Panc1 (cell line): ENCODE data around the gene PRKG1. TPM values are rescaled to one million over a fixed set of nuclear protein-coding genes. Genes with fewer than 3 reads are reported as not detected.

Source experiments
- ATAC-seq: fragments of 200-7000 bp; cut with Tn5 transposase; 2 replicates; pipeline ENCODE4 v1.9.1; 2020; ENCODE audit warnings: mild to moderate bottlenecking, moderate library complexity
- BruUV-seq: library from RNA; stranded (reverse); fragments of 400-500 nt; replicated peaks from 2 replicates; lab custom pipeline; 2021; lab: Mats Ljungman, UMichigan
- CTCF ChIA-PET: fragments of 300-600 bp; sonication (Branson Sonifier 250); formaldehyde crosslinking; loops from one replicate; lab custom pipeline; 2022; ENCODE audit warnings: antibody characterized with exemption; lab: Charles Lee
- POLR2A ChIA-PET: fragments of 300-600 bp; sonication (Branson Sonifier 250); formaldehyde crosslinking; loops from one replicate; lab custom pipeline; 2022; ENCODE audit warnings: antibody characterized with exemption; lab: Charles Lee
- DNase-seq: peaks from one replicate; pipeline ENCODE4 v3.0.0-alpha.2; 2010; ENCODE audit warnings: low read depth, low spot score
- H3K27ac ChIP-seq: 2 replicates; pipeline ENCODE4 v1.5.1; 2011; ENCODE audit warnings: mild to moderate bottlenecking, low read length, inconsistent platforms
- H3K27me3 ChIP-seq: fragments of 200-500 bp; sonication (Bioruptor generic); 2 replicates; pipeline ENCODE4 v1.6.0; 2014; ENCODE audit warnings: low read length, inconsistent platforms; ENCODE audit not compliant: control insufficient read depth, insufficient read depth
- H3K36me3 ChIP-seq: fragments of 200-500 bp; sonication (Bioruptor generic); 2 replicates; pipeline ENCODE4 v1.5.1; 2014; ENCODE audit warnings: inconsistent platforms, mild to moderate bottlenecking, low read length, moderate library complexity; ENCODE audit not compliant: control insufficient read depth, insufficient read depth
- H3K4me1 ChIP-seq: 2 replicates; pipeline ENCODE4 v1.5.1; 2011; ENCODE audit warnings: inconsistent platforms, mild to moderate bottlenecking, low read length, moderate library complexity; ENCODE audit not compliant: control insufficient read depth, insufficient read depth
- H3K4me3 ChIP-seq, 2 experiments: 2 replicates each; pipeline ENCODE4 v1.5.1; 2011 to 2012; ENCODE audit warnings: low read depth in 2 of 2, low read length in 2 of 2, mild to moderate bottlenecking in 2 of 2, inconsistent platforms in 1 of 2, moderate library complexity in 1 of 2
- H3K9me3 ChIP-seq: fragments of 200-500 bp; sonication (Bioruptor generic); 2 replicates; pipeline ENCODE4 v1.5.1; 2014; ENCODE audit warnings: low read depth, mild to moderate bottlenecking, inconsistent platforms, low read length, moderate library complexity; ENCODE audit not compliant: control insufficient read depth, insufficient read depth
- POLR2AphosphoS5 ChIP-seq: IDR thresholded peaks from 2 replicates; pipeline ENCODE4 v1.6.1; 2012; ENCODE audit warnings: mild to moderate bottlenecking, low read depth, low read length, moderate library complexity
- SIN3A ChIP-seq: IDR thresholded peaks from 2 replicates; pipeline ENCODE4 v1.6.1; 2012; ENCODE audit warnings: low read depth, mild to moderate bottlenecking, low read length, moderate library complexity, borderline replicate concordance; ENCODE audit not compliant: insufficient read depth
- TCF7L2 ChIP-seq: IDR thresholded peaks from 2 replicates; pipeline ENCODE4 v1.6.1; 2011; ENCODE audit warnings: mild to moderate bottlenecking, low read depth, low read length, inconsistent platforms
- in situ Hi-C: cut with HindIII; loops from 2 replicates; pipeline ENCODE4 v1.10.0; 2016; ENCODE audit warnings: low sequenced_read_pairs, low pct_unique_long_range_greater_than_20kb
- intact Hi-C: fragments of 100-400 bp; cut with micrococcal nuclease; formaldehyde crosslinking; loops from one replicate; pipeline ENCODE4 v1.10.0; 2022; ENCODE audit not compliant: unreplicated experiment
- total RNA-seq: library from RNA; stranded (reverse); gene quantifications from one replicate; pipeline ENCODE4 v1.2.1, GENCODE V29; 2021; ENCODE audit not compliant: unreplicated experiment
- TF ChIP-seq, protein P1 (sequence below), 2 experiments: IDR thresholded peaks; 2 replicates each; pipeline ENCODE4 v1.6.1; 2011 to 2012; ENCODE audit warnings: low read depth in 2 of 2, control low read depth in 1 of 2, low read length in 1 of 2, mild to moderate bottlenecking in 1 of 2, moderate library complexity in 1 of 2; ENCODE audit not compliant: insufficient read depth in 1 of 2
- TF ChIP-seq, protein P2 (sequence below): fragments of 450-650 bp; IDR thresholded peaks from 2 replicates; pipeline ENCODE4 v1.5.1; 2017; ENCODE audit warnings: mild to moderate bottlenecking

PRKG1 gene
- total RNA-seq, 1 experiment from 2014 or later, result 0.92 TPM

DNA sequence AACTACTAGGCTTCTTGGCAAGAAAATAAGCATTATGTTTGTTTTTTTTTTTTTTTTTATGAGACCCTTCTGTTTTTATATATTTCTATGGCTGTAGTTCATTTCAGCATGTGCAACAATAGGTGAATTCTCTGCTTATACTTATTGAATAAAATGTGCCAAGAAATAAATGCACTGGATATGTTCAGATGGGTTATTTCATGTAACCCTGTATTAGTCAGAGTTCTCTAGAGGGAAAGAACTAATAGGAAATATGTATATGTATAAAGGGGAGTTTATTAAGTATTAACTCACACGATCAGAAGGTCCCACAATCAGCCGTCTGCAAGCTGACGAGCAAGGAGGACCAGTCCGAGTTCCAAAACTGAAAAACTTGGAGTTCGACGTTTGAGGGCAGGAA lies 332.3 kb downstream of the PRKG1 start:
- BruUV-seq, result no TSS peak
- TF ChIP-seq TCF7L2, result no peak
- TF ChIP-seq, protein P1, sequence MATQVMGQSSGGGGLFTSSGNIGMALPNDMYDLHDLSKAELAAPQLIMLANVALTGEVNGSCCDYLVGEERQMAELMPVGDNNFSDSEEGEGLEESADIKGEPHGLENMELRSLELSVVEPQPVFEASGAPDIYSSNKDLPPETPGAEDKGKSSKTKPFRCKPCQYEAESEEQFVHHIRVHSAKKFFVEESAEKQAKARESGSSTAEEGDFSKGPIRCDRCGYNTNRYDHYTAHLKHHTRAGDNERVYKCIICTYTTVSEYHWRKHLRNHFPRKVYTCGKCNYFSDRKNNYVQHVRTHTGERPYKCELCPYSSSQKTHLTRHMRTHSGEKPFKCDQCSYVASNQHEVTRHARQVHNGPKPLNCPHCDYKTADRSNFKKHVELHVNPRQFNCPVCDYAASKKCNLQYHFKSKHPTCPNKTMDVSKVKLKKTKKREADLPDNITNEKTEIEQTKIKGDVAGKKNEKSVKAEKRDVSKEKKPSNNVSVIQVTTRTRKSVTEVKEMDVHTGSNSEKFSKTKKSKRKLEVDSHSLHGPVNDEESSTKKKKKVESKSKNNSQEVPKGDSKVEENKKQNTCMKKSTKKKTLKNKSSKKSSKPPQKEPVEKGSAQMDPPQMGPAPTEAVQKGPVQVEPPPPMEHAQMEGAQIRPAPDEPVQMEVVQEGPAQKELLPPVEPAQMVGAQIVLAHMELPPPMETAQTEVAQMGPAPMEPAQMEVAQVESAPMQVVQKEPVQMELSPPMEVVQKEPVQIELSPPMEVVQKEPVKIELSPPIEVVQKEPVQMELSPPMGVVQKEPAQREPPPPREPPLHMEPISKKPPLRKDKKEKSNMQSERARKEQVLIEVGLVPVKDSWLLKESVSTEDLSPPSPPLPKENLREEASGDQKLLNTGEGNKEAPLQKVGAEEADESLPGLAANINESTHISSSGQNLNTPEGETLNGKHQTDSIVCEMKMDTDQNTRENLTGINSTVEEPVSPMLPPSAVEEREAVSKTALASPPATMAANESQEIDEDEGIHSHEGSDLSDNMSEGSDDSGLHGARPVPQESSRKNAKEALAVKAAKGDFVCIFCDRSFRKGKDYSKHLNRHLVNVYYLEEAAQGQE (IDR thresholded peaks at IDR 0.05; ENCODE audit: insufficient read depth in 1 of 2, low read depth in 2 of 2, low read length in 1 of 2), result no peak
- TF ChIP-seq POLR2AphosphoS5, result no peak
- no peak for TF ChIP-seq SIN3A
- TF ChIP-seq, protein P2, sequence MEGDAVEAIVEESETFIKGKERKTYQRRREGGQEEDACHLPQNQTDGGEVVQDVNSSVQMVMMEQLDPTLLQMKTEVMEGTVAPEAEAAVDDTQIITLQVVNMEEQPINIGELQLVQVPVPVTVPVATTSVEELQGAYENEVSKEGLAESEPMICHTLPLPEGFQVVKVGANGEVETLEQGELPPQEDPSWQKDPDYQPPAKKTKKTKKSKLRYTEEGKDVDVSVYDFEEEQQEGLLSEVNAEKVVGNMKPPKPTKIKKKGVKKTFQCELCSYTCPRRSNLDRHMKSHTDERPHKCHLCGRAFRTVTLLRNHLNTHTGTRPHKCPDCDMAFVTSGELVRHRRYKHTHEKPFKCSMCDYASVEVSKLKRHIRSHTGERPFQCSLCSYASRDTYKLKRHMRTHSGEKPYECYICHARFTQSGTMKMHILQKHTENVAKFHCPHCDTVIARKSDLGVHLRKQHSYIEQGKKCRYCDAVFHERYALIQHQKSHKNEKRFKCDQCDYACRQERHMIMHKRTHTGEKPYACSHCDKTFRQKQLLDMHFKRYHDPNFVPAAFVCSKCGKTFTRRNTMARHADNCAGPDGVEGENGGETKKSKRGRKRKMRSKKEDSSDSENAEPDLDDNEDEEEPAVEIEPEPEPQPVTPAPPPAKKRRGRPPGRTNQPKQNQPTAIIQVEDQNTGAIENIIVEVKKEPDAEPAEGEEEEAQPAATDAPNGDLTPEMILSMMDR, result no peak
- Histone ChIP-seq H3K36me3 (no peaks in the 10 kb centered on the region), H3K27me3 (no peaks in the 10 kb centered on the region), H3K9me3 (no peaks in the 10 kb centered on the region), H3K27ac (no peak overlapping the region), H3K4me3 (no peak overlapping the region), H3K4me1 (no peaks in the 10 kb centered on the region)
- in situ Hi-C loops (no loop called here), intact Hi-C loops (no loop called here)
- ATAC-seq (no peak), DNase-seq (no peak)
- ChIA-PET CTCF (no interaction called here), POLR2A (no interaction called here)

DNA sequence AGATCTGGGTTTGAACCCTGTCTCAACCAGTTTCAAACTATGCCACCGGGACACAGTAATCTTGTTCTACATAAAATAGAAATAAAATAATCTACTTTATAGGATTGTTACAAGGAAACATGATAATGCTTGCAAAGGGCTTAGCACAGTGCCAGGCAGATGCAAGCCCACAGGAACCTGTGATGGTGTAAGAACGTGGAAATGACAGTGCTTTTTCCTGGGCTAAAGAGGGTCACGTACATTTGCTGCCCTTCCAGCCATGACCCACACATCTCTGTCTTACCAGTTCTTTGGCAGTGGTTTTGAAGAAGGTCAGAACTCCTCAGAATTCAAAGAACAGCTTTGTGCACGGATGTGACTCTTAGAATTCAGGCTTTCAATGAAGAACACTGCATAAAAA lies 342.2 kb downstream of the PRKG1 start:
- no peak for ATAC-seq
- no peak for DNase-seq
- Histone ChIP-seq H3K36me3 (no peaks in the 10 kb centered on the region), H3K4me1 (no peaks in the 10 kb centered on the region), H3K9me3 (no peaks in the 10 kb centered on the region), H3K27me3 (no peaks in the 10 kb centered on the region), H3K27ac (no peak overlapping the region), H3K4me3 (no peak overlapping the region)
- TF ChIP-seq SIN3A (no peak), TCF7L2 (no peak), POLR2AphosphoS5 (no peak)
- TF ChIP-seq, protein P2, result no peak
- TF ChIP-seq, protein P1 (IDR thresholded peaks at IDR 0.05; ENCODE audit: insufficient read depth in 1 of 2, low read depth in 2 of 2, low read length in 1 of 2), result no peak
- CTCF ChIA-PET, result no interaction called here
- intact Hi-C loops (no loop called here), in situ Hi-C loops (no loop called here)
- POLR2A ChIA-PET, result no interaction called here
- no TSS peak for BruUV-seq
